HG03565 (cell line): ENCODE results near the gene CMTM8.
A peak's percentile ranks its signal among the peaks of the same experiment; 100 is the strongest.

ENCODE experiments used
- ATAC-seq: cut with Tn5 transposase; IDR thresholded peaks from one replicate; pipeline ENCODE4 v1.9.1; 2021; ENCODE audit warnings: mild to moderate bottlenecking, moderate library complexity; ENCODE audit not compliant: unreplicated experiment

The CMTM8 gene

GRCh38 chr3:32334675-32335074, 96.2 kb downstream of the CMTM8 start:
- ATAC-seq = no peak

GRCh38 chr3:32335365-32336112, 97.1 kb downstream of the CMTM8 start:
- ATAC-seq = no peak

- ATAC-seq = no peak
These were observed 97.6 kb downstream of the CMTM8 start for GRCh38 chr3:32336113-32336498.

- no peak for ATAC-seq
These were observed 99.0 kb downstream of the CMTM8 start for GRCh38 chr3:32337505-32337904.

- ATAC-seq = no peak
These were observed 101.6 kb downstream of the CMTM8 start for GRCh38 chr3:32340039-32340438.

- ATAC-seq = no peak
These were observed 102.3 kb downstream of the CMTM8 start for GRCh38 chr3:32340611-32341365.

GRCh38 chr3:32347343-32348125, 109.1 kb downstream of the CMTM8 start:
- no peak for ATAC-seq

GRCh38 chr3:32349184-32349583, 110.7 kb downstream of the CMTM8 start:
- no peak for ATAC-seq

- ATAC-seq = no peak
These were observed 114.1 kb downstream of the CMTM8 start for GRCh38 chr3:32352563-32352962.

GRCh38 chr3:32353351-32353750, 114.9 kb downstream of the CMTM8 start:
- no peak for ATAC-seq

- ATAC-seq = no peak
These were observed 115.9 kb downstream of the CMTM8 start for GRCh38 chr3:32354362-32354778.

- no peak for ATAC-seq
These were observed 117.3 kb downstream of the CMTM8 start for GRCh38 chr3:32355751-32356291.

GRCh38 chr3:32359766-32360492, 121.4 kb downstream of the CMTM8 start:
- no peak for ATAC-seq

- ATAC-seq = no peak
These were observed 122.0 kb downstream of the CMTM8 start for GRCh38 chr3:32360493-32360827.

- ATAC-seq = peak; percentile 49
These were observed 128.3 kb downstream of the CMTM8 start for GRCh38 chr3:32366638-32367397.

GRCh38 chr3:32367442-32367841, 129.0 kb downstream of the CMTM8 start:
- no peak for ATAC-seq

- no peak for ATAC-seq
These were observed 133.2 kb downstream of the CMTM8 start for GRCh38 chr3:32371461-32372212.

GRCh38 chr3:32372213-32372490, 133.7 kb downstream of the CMTM8 start:
- no peak for ATAC-seq

- no peak for ATAC-seq
These were observed 134.8 kb downstream of the CMTM8 start for GRCh38 chr3:32373276-32373675.

GRCh38 chr3:32373844-32374243, 135.4 kb downstream of the CMTM8 start:
- ATAC-seq = no peak
